A673 (cell line): ENCODE results near the gene NCOR1. TPM values are rescaled to one million over a fixed set of nuclear protein-coding genes. Genes with fewer than 3 reads are reported as not detected.
A peak's percentile ranks its signal among the peaks of the same experiment; 100 is the strongest.

Experiments used
- BruUV-seq: library from RNA; stranded (reverse); fragments of 400-500 nt; replicated peaks from 2 replicates; lab custom pipeline; 2021; lab: Mats Ljungman, UMichigan
- CTCF ChIA-PET: fragments of 300-600 bp; sonication (Branson Sonifier 250); formaldehyde crosslinking; loops from one replicate; lab custom pipeline; 2022; ENCODE audit warnings: antibody characterized with exemption; lab: Charles Lee
- POLR2A ChIA-PET: fragments of 300-600 bp; sonication (Branson Sonifier 250); formaldehyde crosslinking; loops from one replicate; lab custom pipeline; 2022; ENCODE audit warnings: antibody characterized with exemption; ENCODE audit not compliant: low non-redundant PET; lab: Charles Lee
- DNase-seq: peaks from one replicate; pipeline ENCODE4 v3.0.0-alpha.2; 2015; ENCODE audit warnings: low spot score
- H3K27ac ChIP-seq: fragments of 200-600 bp; sonication (generic); 2 replicates; pipeline ENCODE4 v1.5.1; 2016; ENCODE audit warnings: mixed run types, low read depth, mild to moderate bottlenecking, mixed read lengths, antibody characterized with exemption, low read length; ENCODE audit not compliant: poor library complexity, severe bottlenecking
- H3K27me3 ChIP-seq: fragments of 200-600 bp; sonication (generic); replicated peaks from 2 replicates; pipeline ENCODE4 v1.6.1; 2017; ENCODE audit warnings: mixed run types, low read depth, mild to moderate bottlenecking, mixed read lengths, antibody characterized with exemption, low read length; ENCODE audit not compliant: insufficient read depth, poor library complexity
- H3K36me3 ChIP-seq: fragments of 200-600 bp; sonication (generic); 2 replicates; pipeline ENCODE4 v1.6.1; 2016; ENCODE audit warnings: mixed run types, mild to moderate bottlenecking, mixed read lengths, antibody characterized with exemption, low read length; ENCODE audit not compliant: insufficient read depth, poor library complexity, severe bottlenecking
- H3K4me1 ChIP-seq: fragments of 200-600 bp; sonication (generic); 2 replicates; pipeline ENCODE4 v1.6.1; 2017; ENCODE audit warnings: mixed run types, mild to moderate bottlenecking, mixed read lengths, antibody characterized with exemption, low read length; ENCODE audit not compliant: insufficient read depth, poor library complexity, severe bottlenecking
- H3K4me3 ChIP-seq: fragments of 200-600 bp; sonication (generic); 2 replicates; pipeline ENCODE4 v1.5.1; 2016; ENCODE audit warnings: low read depth, mixed run types, mild to moderate bottlenecking, mixed read lengths, low read length; ENCODE audit not compliant: poor library complexity, severe bottlenecking
- H3K9me3 ChIP-seq: fragments of 200-600 bp; sonication (generic); 2 replicates; pipeline ENCODE4 v1.6.1; 2016; ENCODE audit warnings: mixed run types, low read depth, mild to moderate bottlenecking, mixed read lengths, antibody characterized with exemption, low read length; ENCODE audit not compliant: poor library complexity, severe bottlenecking
- CTCF ChIP-seq: fragments of 300-800, 200-600 bp; sonication (generic); conservative IDR thresholded peaks from 2 replicates; pipeline ENCODE4 v1.5.1; 2017; ENCODE audit warnings: low read depth, mild to moderate bottlenecking, antibody characterized with exemption, low read length, moderate library complexity, mixed read lengths
- EZH2 ChIP-seq: fragments of 200-600 bp; sonication (generic); IDR thresholded peaks from 2 replicates; pipeline ENCODE4 v1.6.1; 2017; ENCODE audit warnings: borderline replicate concordance, low read depth, mild to moderate bottlenecking, mixed read lengths, antibody characterized with exemption, low read length; ENCODE audit not compliant: poor library complexity, severe bottlenecking
- intact Hi-C: fragments of 100-400 bp; cut with micrococcal nuclease; formaldehyde crosslinking; loops from one replicate; pipeline ENCODE4 v1.10.0; 2022; ENCODE audit not compliant: unreplicated experiment
- total RNA-seq: library from RNA; stranded (reverse); gene quantifications from 2 replicates; pipeline ENCODE4 v1.2.3, GENCODE V29; 2021

The NCOR1 gene
- total RNA-seq, 1 experiment from 2014 or later = 150 TPM

DNA sequence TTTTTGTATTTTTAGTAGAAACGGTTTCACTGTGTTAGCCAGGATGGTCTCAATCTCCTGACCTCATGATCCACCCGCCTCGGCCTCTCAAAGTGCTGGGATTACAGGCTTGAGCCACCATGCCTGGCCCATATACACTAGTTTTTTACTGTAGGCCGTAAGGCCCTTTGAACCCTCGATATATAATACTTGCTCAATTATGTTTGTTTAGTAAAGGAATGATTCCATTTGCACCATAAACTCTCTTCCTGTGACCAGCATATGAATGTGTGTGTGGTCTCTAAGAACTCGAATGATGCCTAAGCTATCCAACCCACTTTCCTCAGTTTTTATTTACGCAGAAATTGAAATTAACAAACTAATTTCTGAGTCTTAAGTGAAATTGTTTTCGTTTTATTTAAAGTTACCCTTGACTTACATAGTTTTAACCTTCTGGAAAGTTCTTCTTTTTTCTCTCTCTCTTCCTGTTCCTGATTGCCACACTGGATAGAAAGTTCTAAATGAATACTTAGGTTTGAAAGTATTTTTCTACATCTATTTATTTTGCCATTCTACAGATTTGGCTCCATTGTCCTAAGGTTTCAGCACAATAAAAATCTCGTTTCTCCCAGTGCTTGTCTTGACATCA is 39.6 kb upstream of the NCOR1 start:
- CTCF ChIA-PET = no interaction called here
- Histone ChIP-seq H3K9me3 (no peaks in the 10 kb centered on the region), H3K36me3 (no peaks in the 10 kb centered on the region), H3K4me3 (no peak overlapping the region), H3K27me3 (no peaks in the 10 kb centered on the region), H3K27ac (no peak overlapping the region), H3K4me1 (peaks cover 8% of the 10 kb centered on the region)
- intact Hi-C loops = no loop called here
- no TSS peak for BruUV-seq
- DNase-seq = no peak
- POLR2A ChIA-PET = no interaction called here
- TF ChIP-seq EZH2 (no peak), CTCF (no peak)

GRCh38 chr17:16251556-16251955 is 36.2 kb upstream of the NCOR1 start:
- intact Hi-C loops = no loop called here
- no TSS peak for BruUV-seq
- no peaks in the 10 kb centered on the region for H3K9me3 ChIP-seq
- no peak for TF ChIP-seq CTCF
- TF ChIP-seq EZH2 = no peak
- ChIA-PET CTCF (no interaction called here), POLR2A (no interaction called here)
- no peaks in the 10 kb centered on the region for H3K36me3 ChIP-seq
- peaks cover 8% of the 10 kb centered on the region for H3K4me1 ChIP-seq
- no peak overlapping the region for H3K4me3 ChIP-seq
- no peaks in the 10 kb centered on the region for H3K27me3 ChIP-seq
- no peak overlapping the region for H3K27ac ChIP-seq
- DNase-seq = no peak

DNA sequence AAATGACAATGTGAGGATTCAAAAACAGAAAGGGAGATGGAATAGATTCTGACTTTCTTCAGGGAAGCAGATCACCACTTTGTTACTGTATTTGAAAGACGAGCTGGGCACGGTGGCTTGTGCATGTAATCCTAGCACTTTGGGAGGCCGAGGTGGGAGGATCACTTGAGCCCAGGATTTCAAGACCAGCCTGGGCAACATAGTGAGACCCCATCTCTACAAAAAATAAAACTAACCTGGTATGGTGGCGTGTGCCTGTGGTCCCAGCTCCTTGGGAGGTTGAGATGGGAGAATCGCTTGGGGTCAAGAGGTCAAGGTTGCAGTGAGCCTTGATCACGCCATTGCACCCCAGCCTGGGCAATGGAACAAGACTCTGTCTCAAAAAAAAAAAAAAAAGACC is 35.7 kb upstream of the NCOR1 start:
- Histone ChIP-seq H3K27ac (peak overlapping the region; percentile 60), H3K9me3 (no peaks in the 10 kb centered on the region), H3K36me3 (no peaks in the 10 kb centered on the region), H3K27me3 (no peaks in the 10 kb centered on the region), H3K4me1 (peaks cover 8% of the 10 kb centered on the region), H3K4me3 (no peak overlapping the region)
- intact Hi-C loops = no loop called here
- ChIA-PET CTCF (no interaction called here), POLR2A (no interaction called here)
- BruUV-seq = no TSS peak
- DNase-seq = no peak
- no peak for TF ChIP-seq CTCF
- TF ChIP-seq EZH2 = no peak
